KOPT-K1 (cell line): Measurements from ENCODE around the gene SLC22A17.
"Not testable (repeated sequence)": the region's sequence is repeated elsewhere in the genome, so short reads cannot be mapped to it uniquely, and the experiment has no call there.

Experiments used
- H3K27ac ChIP-seq: fragments of 200-600 bp; sonication (generic); 2 replicates; pipeline ENCODE4 v1.5.1; 2016; ENCODE audit warnings: antibody characterized with exemption, mild to moderate bottlenecking, low read depth, low read length; ENCODE audit not compliant: poor library complexity, severe bottlenecking
- H3K36me3 ChIP-seq: fragments of 200-600 bp; sonication (generic); 2 replicates; pipeline ENCODE4 v1.5.1; 2017; ENCODE audit warnings: antibody characterized with exemption, mild to moderate bottlenecking, low read length, moderate library complexity; ENCODE audit not compliant: insufficient read depth
- H3K9me3 ChIP-seq: fragments of 200-600 bp; sonication (generic); 2 replicates; pipeline ENCODE4 v1.5.1; 2017; ENCODE audit warnings: antibody characterized with exemption, low read length, mild to moderate bottlenecking; ENCODE audit not compliant: insufficient read depth, poor library complexity, severe bottlenecking

SLC22A17 gene

DNA sequence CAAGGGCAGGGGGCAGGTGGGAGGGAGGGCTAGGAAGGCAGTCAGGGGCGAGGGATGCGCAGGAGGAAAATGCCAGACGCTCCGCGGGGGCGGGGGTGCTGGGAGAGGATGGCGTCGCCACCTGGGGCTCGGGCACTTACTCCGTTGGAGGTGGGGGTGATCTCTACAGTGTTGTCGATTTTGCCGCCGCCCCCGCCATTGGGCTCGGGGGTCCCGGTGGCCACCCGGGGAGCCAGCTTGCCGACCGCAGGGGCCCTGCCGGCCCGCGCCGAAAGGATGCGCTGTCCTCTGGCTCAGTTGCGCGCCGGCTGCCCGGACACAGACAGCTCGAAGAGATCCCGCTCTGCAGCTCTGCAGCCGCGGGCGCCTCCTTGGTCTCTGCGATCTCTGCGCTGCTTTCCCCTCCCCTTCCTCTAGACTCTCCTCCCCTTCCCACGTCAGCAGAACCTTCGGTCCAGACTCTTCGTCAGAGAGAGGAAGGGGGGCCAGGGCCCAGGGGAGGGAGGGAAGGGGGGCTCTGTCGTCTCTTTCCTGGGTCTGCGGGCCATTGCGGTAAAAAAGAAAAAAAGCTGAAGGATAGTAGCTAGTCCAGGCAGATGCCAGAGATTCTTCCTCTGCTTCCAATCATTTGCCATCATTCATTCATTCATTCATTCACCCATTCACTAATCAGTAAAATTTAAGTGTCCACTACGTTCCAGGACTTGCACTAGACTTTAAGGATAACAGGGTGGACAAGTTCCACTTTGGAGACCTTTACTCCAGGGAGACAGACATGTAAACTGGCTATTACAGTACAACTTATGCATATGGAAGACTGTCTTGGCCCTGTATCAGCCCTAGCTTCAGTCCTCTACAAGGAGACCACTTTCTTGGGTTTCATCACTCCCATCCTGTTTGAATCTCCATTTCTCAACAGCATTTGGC lies at the start of gene SLC22A17:
Gene SLC22A17, minus strand, starts transcription at position 382 of the 927 bp plus-strand sequence.
- peaks cover 5% of the 10 kb centered on the region for H3K9me3 ChIP-seq
- H3K36me3 ChIP-seq = no peaks in the 10 kb centered on the region
- no peak within 1 kb of the TSS for H3K27ac ChIP-seq

- Histone ChIP-seq H3K27ac (no peak overlapping the region), H3K9me3 (no peaks in the 10 kb centered on the region), H3K36me3 (no peaks in the 10 kb centered on the region)
These were observed 48.6 kb upstream of the SLC22A17 start for GRCh38 chr14:23401291-23401690.

- not testable (repeated sequence) for H3K9me3 ChIP-seq, H3K27ac ChIP-seq, H3K36me3 ChIP-seq
These were observed 47.9 kb upstream of the SLC22A17 start for GRCh38 chr14:23400496-23401149.

DNA sequence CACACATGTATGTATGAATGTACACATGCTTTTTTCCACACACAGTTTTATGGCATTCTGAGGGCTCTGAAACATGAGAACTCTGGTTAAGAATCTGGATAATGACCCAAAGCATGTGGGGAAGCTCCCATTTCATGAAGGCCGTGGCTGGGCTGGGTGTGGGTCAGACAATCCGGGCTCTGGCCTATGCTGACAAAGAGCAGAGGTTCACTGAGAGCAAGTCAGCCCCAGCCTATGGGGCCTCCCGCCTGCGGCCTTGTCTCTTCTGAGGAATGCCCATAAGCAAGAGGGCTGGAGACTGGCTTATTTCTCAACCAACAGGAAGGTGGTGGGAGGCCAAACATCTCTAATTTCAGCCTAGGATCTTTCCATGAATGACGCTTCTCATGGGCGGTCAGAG lies 46.9 kb upstream of the SLC22A17 start:
- no peak overlapping the region for H3K27ac ChIP-seq
- no peaks in the 10 kb centered on the region for H3K36me3 ChIP-seq
- H3K9me3 ChIP-seq = no peaks in the 10 kb centered on the region

GRCh38 chr14:23399136-23399535 lies 46.4 kb upstream of the SLC22A17 start:
- H3K36me3 ChIP-seq = no peaks in the 10 kb centered on the region
- no peak overlapping the region for H3K27ac ChIP-seq
- H3K9me3 ChIP-seq = no peaks in the 10 kb centered on the region

GRCh38 chr14:23398348-23398747 lies 45.7 kb upstream of the SLC22A17 start:
- no peak overlapping the region for H3K27ac ChIP-seq
- H3K36me3 ChIP-seq = no peaks in the 10 kb centered on the region
- H3K9me3 ChIP-seq = no peaks in the 10 kb centered on the region

DNA sequence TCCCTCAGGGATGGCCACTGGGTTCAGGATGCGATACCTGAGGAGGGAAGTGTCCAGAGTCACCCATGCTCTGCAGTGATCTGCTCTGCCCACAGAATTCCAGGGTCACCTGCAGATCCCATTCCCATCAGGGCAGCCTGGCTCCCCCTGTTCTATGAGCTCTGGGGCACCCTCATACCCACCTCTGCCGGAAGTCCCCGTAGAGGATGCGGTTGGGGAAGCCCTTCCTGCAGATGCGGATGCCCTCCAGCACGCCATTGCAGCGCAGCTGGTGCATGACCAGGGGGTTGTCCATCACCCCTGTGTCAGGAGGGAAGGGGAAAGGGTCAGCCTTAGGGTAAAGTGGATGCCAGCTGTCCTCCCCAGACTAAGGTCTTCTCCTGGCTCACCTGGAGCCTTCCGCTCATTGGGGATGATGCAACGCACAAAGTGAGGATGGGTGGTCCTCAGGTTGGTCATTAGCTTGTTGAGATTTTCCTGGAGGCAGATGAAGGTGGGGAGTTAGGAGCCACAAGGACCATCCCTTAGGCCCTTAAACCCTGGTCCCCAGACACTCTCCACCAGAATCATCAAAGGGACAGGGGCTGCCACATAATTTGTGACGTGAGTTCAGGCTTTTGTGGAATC lies 44.2 kb upstream of the SLC22A17 start:
- H3K9me3 ChIP-seq = no peaks in the 10 kb centered on the region

DNA sequence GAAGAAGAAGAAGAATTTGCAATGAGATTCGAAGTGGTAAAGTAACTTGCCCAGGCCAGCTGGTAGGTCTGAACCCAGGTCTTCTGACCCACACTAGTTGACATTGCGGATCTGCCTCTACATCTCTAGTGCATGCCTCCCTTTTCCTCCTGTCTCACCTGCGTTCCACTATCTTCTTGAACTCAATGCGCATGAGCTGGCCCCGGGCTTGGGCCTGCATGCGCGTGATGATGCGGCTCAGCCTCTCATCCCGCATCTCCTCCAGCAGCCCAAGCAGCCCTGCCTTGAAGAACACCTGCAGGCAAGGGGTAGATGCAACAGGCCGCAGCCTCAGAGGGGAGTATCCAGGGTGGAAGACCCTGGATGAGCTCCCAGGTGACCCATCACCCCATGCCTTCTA lies 43.4 kb upstream of the SLC22A17 start:
- no peak overlapping the region for H3K27ac ChIP-seq

More for the DNA sequence above, 44.2 kb upstream of the SLC22A17 start:
- H3K27ac ChIP-seq = no peak overlapping the region
- H3K36me3 ChIP-seq = no peaks in the 10 kb centered on the region

DNA sequence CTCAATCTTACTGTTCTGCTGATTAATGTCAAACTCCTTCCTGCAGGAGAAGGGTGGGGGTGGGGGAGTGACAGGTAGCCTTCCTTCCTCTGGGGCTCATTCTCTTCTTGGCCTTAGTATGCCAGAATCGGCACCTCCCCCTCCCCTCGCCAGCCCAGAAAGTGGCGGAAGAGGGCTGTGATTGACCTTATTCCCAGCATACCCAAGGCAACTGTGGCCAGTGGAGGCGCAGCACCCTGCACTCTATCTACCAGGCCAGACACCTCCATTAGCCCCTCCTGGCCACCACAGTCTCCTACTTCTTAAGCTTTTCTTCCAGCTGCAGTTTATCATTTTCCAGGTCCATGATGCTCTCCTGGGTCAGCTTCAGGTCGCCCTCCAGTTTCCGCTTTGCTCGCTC lies 39.9 kb upstream of the SLC22A17 start:
- H3K9me3 ChIP-seq = no peaks in the 10 kb centered on the region
- no peaks in the 10 kb centered on the region for H3K36me3 ChIP-seq
- no peak overlapping the region for H3K27ac ChIP-seq

More for the DNA sequence above, 43.4 kb upstream of the SLC22A17 start:
- Histone ChIP-seq H3K9me3 (no peaks in the 10 kb centered on the region), H3K36me3 (no peaks in the 10 kb centered on the region)

DNA sequence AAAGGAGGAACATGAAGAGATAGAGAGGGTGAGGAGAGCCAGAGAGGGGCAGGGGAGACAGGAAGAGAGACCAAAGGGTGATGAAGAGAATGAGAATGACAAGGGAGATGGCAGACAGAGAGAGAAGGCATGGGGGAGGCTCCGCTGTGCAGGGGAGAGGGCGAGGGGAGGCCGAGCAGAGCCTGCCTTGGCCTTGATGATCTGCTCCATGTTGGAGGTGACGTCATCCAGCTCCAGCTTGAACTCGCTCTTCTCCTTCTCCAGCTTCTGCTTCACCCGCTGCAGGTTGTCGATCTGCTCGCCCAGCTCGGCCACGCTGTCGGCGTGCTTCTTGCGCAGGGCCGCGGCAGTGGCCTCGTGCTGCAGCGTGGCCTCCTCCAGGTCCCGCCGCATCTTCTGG lies 37.2 kb upstream of the SLC22A17 start:
- not testable (repeated sequence) for H3K27ac ChIP-seq, H3K9me3 ChIP-seq, H3K36me3 ChIP-seq

DNA sequence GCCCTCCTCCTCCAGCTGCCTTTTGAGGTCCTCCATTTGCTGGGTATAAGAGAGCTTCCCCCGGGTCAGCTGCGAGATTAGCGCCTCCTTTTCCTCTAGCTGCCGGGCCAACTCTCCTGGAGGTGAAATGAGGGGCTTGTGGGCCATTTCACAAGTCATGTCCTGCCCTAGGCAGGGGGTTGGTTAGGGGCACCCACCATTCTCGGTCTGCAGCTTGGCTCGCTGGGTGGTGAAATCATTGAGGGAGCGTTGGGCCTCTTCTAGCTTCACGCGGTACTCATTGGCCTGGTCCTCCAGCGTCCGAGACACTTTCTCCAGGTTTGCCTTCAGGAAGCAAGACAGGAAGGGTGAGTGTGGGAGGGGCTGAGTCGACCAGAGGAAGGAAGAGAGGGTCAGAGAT lies 36.7 kb upstream of the SLC22A17 start:
- Histone ChIP-seq H3K36me3 (no peaks in the 10 kb centered on the region), H3K9me3 (no peaks in the 10 kb centered on the region), H3K27ac (no peak overlapping the region)

DNA sequence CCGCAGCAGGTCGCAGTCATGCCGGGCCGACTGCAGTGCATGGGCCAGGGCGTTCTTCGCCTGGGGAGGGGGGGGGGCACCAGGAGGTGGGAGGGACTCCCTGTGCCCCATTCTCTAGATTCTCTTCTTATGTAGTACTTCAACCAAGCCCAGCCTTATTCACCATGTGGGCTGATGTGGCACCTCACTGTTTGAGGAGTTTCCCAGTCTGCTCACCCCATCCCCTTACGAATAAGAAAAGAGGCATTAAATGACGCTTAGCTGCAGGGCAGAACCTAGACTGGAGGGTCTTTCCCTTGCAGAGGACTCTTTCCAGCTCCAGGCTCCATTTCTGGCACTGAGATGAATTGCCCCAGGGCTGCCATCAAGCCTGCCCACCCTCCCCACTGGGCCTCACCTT lies 36.3 kb upstream of the SLC22A17 start:
- Histone ChIP-seq H3K27ac (no peak overlapping the region), H3K36me3 (no peaks in the 10 kb centered on the region), H3K9me3 (no peaks in the 10 kb centered on the region)

DNA sequence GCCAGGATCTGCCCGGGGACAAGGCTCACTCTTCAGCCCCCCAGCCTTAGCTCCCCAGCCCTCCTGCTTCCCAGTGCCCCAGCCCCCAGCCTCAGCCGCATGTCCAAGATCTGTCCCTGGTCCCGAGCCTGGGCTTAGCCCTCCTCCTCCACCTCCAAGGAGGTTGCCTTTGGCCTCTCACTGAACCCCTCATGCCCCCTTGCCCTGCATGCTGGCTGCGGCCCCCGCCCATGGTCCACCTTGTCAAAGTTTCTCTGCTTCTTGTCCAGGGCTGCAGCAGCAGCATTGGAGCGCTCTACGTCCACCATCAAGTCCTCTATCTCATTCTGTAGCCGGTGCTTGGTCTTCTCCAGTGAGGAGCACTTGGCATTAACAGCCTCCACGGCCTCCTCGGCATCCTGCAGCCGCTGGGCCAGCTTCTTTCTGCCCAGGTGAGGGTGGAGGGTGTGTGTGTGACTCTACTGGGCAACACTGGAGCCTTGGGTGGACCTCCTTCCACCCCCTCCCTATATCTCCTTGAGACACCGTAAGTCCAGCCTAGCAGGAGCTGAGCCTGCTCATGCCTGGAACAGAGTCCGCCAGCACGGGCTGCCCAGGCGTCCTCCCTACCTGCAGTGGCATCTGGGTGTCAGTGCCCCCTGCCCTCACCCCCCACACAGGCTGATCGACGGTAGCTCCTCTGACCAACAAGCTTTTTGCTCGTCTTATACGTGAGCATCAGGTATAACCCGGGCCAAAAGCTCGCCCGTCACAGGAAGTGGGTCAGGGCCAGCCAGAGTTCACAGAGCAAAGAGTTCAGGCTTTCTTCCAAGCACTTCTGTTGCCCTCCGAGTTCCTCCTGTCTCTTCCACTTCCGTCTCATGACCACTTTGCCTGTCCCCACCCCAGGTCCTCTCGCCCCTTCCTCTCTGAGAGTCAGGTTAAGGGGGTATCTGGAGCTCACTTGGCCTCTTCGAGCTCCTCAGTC lies 35.5 kb upstream of the SLC22A17 start:
- no peak overlapping the region for H3K27ac ChIP-seq
- no peaks in the 10 kb centered on the region for H3K9me3 ChIP-seq
- H3K36me3 ChIP-seq = no peaks in the 10 kb centered on the region

DNA sequence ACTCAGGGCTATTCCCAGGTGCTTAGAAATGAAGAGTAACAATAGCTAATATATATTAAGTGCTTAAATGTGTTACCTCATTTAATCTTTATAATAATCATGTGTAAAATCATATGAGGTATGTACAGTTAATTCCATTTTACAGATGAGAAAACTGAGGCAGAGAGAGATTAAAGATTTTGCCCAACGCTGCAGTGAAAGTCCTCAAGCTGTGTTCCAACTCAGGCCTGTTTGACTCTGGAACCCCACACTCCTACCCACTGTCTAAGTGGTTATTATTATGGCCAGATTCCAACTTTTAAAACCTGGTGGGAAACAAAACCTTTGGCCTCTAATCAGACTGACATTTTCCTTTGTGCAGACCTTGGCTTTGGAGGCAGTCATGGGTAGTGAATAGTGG lies 34.3 kb upstream of the SLC22A17 start:
- no peaks in the 10 kb centered on the region for H3K9me3 ChIP-seq

More for the DNA sequence above, 34.3 kb upstream of the SLC22A17 start:
- Histone ChIP-seq H3K36me3 (no peaks in the 10 kb centered on the region), H3K27ac (no peak overlapping the region)
